ENCODE results near the gene NSG1.

The NSG1 gene

GRCh38 chr4:4386296-4386735 lies 586 bp upstream of the NSG1 start:
- peak overlapping the region; percentile 50 for H3K4me3 ChIP-seq (ENCODE audit: low read depth, low read length)

GRCh38 chr4:4387531-4388310 lies 819 bp downstream of the NSG1 start:
- TF ChIP-seq, protein P1, sequence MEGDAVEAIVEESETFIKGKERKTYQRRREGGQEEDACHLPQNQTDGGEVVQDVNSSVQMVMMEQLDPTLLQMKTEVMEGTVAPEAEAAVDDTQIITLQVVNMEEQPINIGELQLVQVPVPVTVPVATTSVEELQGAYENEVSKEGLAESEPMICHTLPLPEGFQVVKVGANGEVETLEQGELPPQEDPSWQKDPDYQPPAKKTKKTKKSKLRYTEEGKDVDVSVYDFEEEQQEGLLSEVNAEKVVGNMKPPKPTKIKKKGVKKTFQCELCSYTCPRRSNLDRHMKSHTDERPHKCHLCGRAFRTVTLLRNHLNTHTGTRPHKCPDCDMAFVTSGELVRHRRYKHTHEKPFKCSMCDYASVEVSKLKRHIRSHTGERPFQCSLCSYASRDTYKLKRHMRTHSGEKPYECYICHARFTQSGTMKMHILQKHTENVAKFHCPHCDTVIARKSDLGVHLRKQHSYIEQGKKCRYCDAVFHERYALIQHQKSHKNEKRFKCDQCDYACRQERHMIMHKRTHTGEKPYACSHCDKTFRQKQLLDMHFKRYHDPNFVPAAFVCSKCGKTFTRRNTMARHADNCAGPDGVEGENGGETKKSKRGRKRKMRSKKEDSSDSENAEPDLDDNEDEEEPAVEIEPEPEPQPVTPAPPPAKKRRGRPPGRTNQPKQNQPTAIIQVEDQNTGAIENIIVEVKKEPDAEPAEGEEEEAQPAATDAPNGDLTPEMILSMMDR (IDR thresholded peaks at IDR 0.05; ENCODE audit: low read depth, low read length): no peak
- H3K4me3 ChIP-seq (ENCODE audit: low read depth, low read length): peak overlapping the region; percentile 50

More at GRCh38 chr4:4386296-4386735, 586 bp upstream of the NSG1 start:
- TF ChIP-seq, protein P1 (IDR thresholded peaks at IDR 0.05; ENCODE audit: low read depth, low read length): no peak

- H3K4me3 ChIP-seq (ENCODE audit: low read depth, low read length): no peak overlapping the region
- TF ChIP-seq, protein P1 (IDR thresholded peaks at IDR 0.05; ENCODE audit: low read depth, low read length): no peak
Observed at GRCh38 chr4:4388311-4388790, 1.4 kb downstream of the NSG1 start.

- H3K4me3 ChIP-seq (ENCODE audit: low read depth, low read length): no peak overlapping the region
- TF ChIP-seq, protein P1 (IDR thresholded peaks at IDR 0.05; ENCODE audit: low read depth, low read length): no peak
Observed at GRCh38 chr4:4388836-4389575, 2.1 kb downstream of the NSG1 start.

DNA sequence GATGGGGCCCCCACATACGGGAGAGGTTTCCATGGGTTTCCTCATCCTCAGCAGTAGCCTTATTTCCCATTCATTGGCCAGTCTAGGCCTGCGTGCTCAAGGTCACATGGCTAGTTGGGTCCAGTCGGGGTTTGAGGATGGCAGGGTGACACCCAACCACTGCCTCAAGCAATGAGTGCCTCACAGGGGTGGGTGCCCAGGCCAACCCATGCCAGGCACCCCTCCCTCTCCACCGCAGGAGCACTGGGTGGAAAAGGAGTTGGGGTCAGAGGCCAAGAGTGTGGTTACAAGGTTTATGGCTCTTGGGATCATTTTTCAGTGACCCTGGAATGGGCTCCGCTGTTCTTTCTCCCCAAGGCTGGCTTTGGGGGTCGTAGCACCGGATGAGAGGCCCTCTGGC lies 3.1 kb downstream of the NSG1 start:
- H3K4me3 ChIP-seq (ENCODE audit: low read depth, low read length): no peak overlapping the region
- TF ChIP-seq, protein P1 (IDR thresholded peaks at IDR 0.05; ENCODE audit: low read depth, low read length): no peak

GRCh38 chr4:4390515-4391240 lies 3.8 kb downstream of the NSG1 start:
- TF ChIP-seq, protein P1 (IDR thresholded peaks at IDR 0.05; ENCODE audit: low read depth, low read length): no peak
- H3K4me3 ChIP-seq (ENCODE audit: low read depth, low read length): no peak overlapping the region

Measured in WI38 (cell line).